HEK293 (cell line): Measurements from ENCODE around the gene MACROD1.

ENCODE experiments used
- CTCF ChIA-PET: fragments of 350-600 bp; formaldehyde crosslinking; extraction: SDS; loops from one replicate; lab custom pipeline; 2021; ENCODE audit warnings: antibody characterized with exemption; lab: Yijun Ruan, JAX
- POLR2A ChIA-PET: fragments of 300-600 bp; formaldehyde crosslinking; extraction: SDS; loops from one replicate; lab custom pipeline; 2020; ENCODE audit warnings: antibody characterized with exemption, inconsistent platforms; lab: Yijun Ruan, JAX
- H3K27ac ChIP-seq: fragments of 200-500 bp; sonication (Bioruptor generic); 2 replicates; pipeline ENCODE4 v1.5.1; 2014; ENCODE audit warnings: low read depth, low read length, control low read depth, inconsistent platforms; ENCODE audit errors: extremely low read depth
- H3K36me3 ChIP-seq, 2 experiments: fragments of 200-500 bp in 1 of 2; sonication (Bioruptor generic) in 1 of 2; 1 replicate in 1 of 2; 2 replicates in 1 of 2; pipeline ENCODE4 v1.5.1; 2014 to 2017; ENCODE audit warnings: inconsistent platforms in 2 of 2, low read length in 2 of 2; ENCODE audit not compliant: control insufficient read depth in 2 of 2, insufficient read depth in 1 of 2
- H3K4me1 ChIP-seq: fragments of 200-500 bp; sonication (Bioruptor generic); 2 replicates; pipeline ENCODE4 v1.5.1; 2014; ENCODE audit warnings: mild to moderate bottlenecking, low read length, inconsistent platforms; ENCODE audit not compliant: control insufficient read depth, insufficient read depth
- H3K4me3 ChIP-seq: 2 replicates; pipeline ENCODE4 v1.5.1; 2011; ENCODE audit warnings: low read depth, mild to moderate bottlenecking, control low read depth, low read length, moderate library complexity
- H3K9me3 ChIP-seq: fragments of 200-500 bp; sonication (Bioruptor generic); 2 replicates; pipeline ENCODE4 v1.5.1; 2014; ENCODE audit warnings: low read depth, low read length, inconsistent platforms; ENCODE audit not compliant: control insufficient read depth, insufficient read depth
- FEZF1 ChIP-seq: fragments of 450-650 bp; formaldehyde crosslinking; IDR thresholded peaks from 2 replicates; pipeline ENCODE4 v1.5.1; 2016; ENCODE audit warnings: missing biosample characterization, missing genetic modification characterization
- IKZF3 ChIP-seq: fragments of 450-650 bp; IDR thresholded peaks from 2 replicates; pipeline ENCODE4 v1.5.0; 2018; ENCODE audit warnings: missing biosample characterization, mild to moderate bottlenecking, missing genetic modification characterization, moderate library complexity
- MYNN ChIP-seq: fragments of 450-650 bp; formaldehyde crosslinking; IDR thresholded peaks from 2 replicates; pipeline ENCODE4 v1.5.1; 2016; ENCODE audit warnings: missing biosample characterization, missing genetic modification characterization, borderline replicate concordance
- OSR2 ChIP-seq: fragments of 450-650 bp; formaldehyde crosslinking; IDR thresholded peaks from 2 replicates; pipeline ENCODE4 v1.5.1; 2016; ENCODE audit warnings: missing biosample characterization, missing genetic modification characterization
- OVOL3 ChIP-seq: fragments of 450-650 bp; formaldehyde crosslinking; IDR thresholded peaks from 2 replicates; pipeline ENCODE4 v1.5.1; 2016; ENCODE audit warnings: missing biosample characterization, missing genetic modification characterization
- PRDM10 ChIP-seq: fragments of 450-650 bp; formaldehyde crosslinking; IDR thresholded peaks from 2 replicates; pipeline ENCODE4 v1.5.1; 2016; ENCODE audit warnings: missing biosample characterization, missing genetic modification characterization
- ZBTB48 ChIP-seq: fragments of 450-650 bp; formaldehyde crosslinking; IDR thresholded peaks from 2 replicates; pipeline ENCODE4 v1.5.1; 2016; ENCODE audit warnings: missing biosample characterization, missing genetic modification characterization
- ZBTB6 ChIP-seq: fragments of 450-650 bp; formaldehyde crosslinking; IDR thresholded peaks from 2 replicates; pipeline ENCODE4 v1.5.1; 2017; ENCODE audit warnings: missing biosample characterization, missing genetic modification characterization
- ZBTB7A ChIP-seq: fragments of 450-650 bp; formaldehyde crosslinking; IDR thresholded peaks from 2 replicates; pipeline ENCODE4 v1.5.1; 2016; ENCODE audit warnings: low read depth, missing biosample characterization, missing genetic modification characterization
- ZNF121 ChIP-seq: fragments of 450-650 bp; formaldehyde crosslinking; IDR thresholded peaks from 2 replicates; pipeline ENCODE4 v1.5.1; 2016; ENCODE audit warnings: missing biosample characterization, missing genetic modification characterization
- ZNF169 ChIP-seq: fragments of 450-650 bp; formaldehyde crosslinking; IDR thresholded peaks from 2 replicates; pipeline ENCODE4 v1.5.1; 2016; ENCODE audit warnings: missing biosample characterization, missing genetic modification characterization
- ZNF354C ChIP-seq: fragments of 450-650 bp; formaldehyde crosslinking; IDR thresholded peaks from 2 replicates; pipeline ENCODE4 v1.5.1; 2016; ENCODE audit warnings: missing biosample characterization, missing genetic modification characterization, low read depth, borderline replicate concordance
- ZNF362 ChIP-seq: fragments of 450-650 bp; formaldehyde crosslinking; IDR thresholded peaks from 2 replicates; pipeline ENCODE4 v1.5.1; 2016; ENCODE audit warnings: missing biosample characterization, missing genetic modification characterization
- ZNF585B ChIP-seq: fragments of 450-650 bp; formaldehyde crosslinking; IDR thresholded peaks from 2 replicates; pipeline ENCODE4 v1.5.1; 2016; ENCODE audit warnings: missing biosample characterization, missing genetic modification characterization
- ZNF600 ChIP-seq: fragments of 450-650 bp; formaldehyde crosslinking; IDR thresholded peaks from 2 replicates; pipeline ENCODE4 v1.5.1; 2016; ENCODE audit warnings: missing biosample characterization, missing genetic modification characterization
- ZNF654 ChIP-seq: fragments of 450-650 bp; formaldehyde crosslinking; IDR thresholded peaks from 2 replicates; pipeline ENCODE4 v1.5.1; 2016; ENCODE audit warnings: low read depth, missing biosample characterization, missing genetic modification characterization
- TF ChIP-seq, protein P1 (sequence below): fragments of 450-650 bp; formaldehyde crosslinking; IDR thresholded peaks from 2 replicates; pipeline ENCODE4 v1.5.1; 2016; ENCODE audit warnings: missing biosample characterization, missing genetic modification characterization, borderline replicate concordance

The MACROD1 gene

GRCh38 chr11:64104632-64105031 lies 61.3 kb downstream of the MACROD1 start (continued):
- no peak for TF ChIP-seq MYNN (tag by site-specific recombination)
- TF ChIP-seq ZBTB48 (tag by site-specific recombination), result no peak
- TF ChIP-seq PRDM10 (tag by site-specific recombination), result no peak

- Histone ChIP-seq H3K36me3 (no peaks in the 10 kb centered on the region), H3K4me1 (no peaks in the 10 kb centered on the region), H3K4me3 (no peak overlapping the region), H3K9me3 (no peaks in the 10 kb centered on the region), H3K27ac (no peak overlapping the region)
- TF ChIP-seq ZBTB7A (tag by site-specific recombination), result no peak
- TF ChIP-seq ZBTB6 (tag by site-specific recombination), result no peak
- TF ChIP-seq OVOL3, result no peak
- no peak for TF ChIP-seq ZNF654 (tag by site-specific recombination)
- TF ChIP-seq ZNF362 (tag by site-specific recombination), result no peak
- no peak for TF ChIP-seq IKZF3 (tag by site-specific recombination)
- TF ChIP-seq, protein P1, sequence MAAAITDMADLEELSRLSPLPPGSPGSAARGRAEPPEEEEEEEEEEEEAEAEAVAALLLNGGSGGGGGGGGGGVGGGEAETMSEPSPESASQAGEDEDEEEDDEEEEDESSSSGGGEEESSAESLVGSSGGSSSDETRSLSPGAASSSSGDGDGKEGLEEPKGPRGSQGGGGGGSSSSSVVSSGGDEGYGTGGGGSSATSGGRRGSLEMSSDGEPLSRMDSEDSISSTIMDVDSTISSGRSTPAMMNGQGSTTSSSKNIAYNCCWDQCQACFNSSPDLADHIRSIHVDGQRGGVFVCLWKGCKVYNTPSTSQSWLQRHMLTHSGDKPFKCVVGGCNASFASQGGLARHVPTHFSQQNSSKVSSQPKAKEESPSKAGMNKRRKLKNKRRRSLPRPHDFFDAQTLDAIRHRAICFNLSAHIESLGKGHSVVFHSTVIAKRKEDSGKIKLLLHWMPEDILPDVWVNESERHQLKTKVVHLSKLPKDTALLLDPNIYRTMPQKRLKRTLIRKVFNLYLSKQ, result no peak
- no peak for TF ChIP-seq ZNF121
- no peak for TF ChIP-seq ZNF354C (tag by site-specific recombination)
- no peak for TF ChIP-seq MYNN (tag by site-specific recombination)
- TF ChIP-seq ZNF169 (tag by site-specific recombination), result no peak
- no peak for TF ChIP-seq FEZF1
- POLR2A ChIA-PET, result no interaction called here
- CTCF ChIA-PET, result no interaction called here
Measured at GRCh38 chr11:64103277-64103985, 62.5 kb downstream of the MACROD1 start.

GRCh38 chr11:64102005-64102738 lies 63.7 kb downstream of the MACROD1 start:
- H3K27ac ChIP-seq, result no peak overlapping the region
- TF ChIP-seq OSR2 (tag by site-specific recombination), result no peak
- TF ChIP-seq ZNF585B (tag by site-specific recombination), result no peak
- peak; percentile 37; the same call in 1 of the 2 replicates for TF ChIP-seq ZNF600 (tag by site-specific recombination)
- TF ChIP-seq, all 188 proteins: peak for 1
- no peaks in the 10 kb centered on the region for H3K36me3 ChIP-seq
- no peaks in the 10 kb centered on the region for H3K4me1 ChIP-seq
- H3K4me3 ChIP-seq, result no peak overlapping the region
- ChIA-PET POLR2A (no interaction called here), CTCF (no interaction called here)
- H3K9me3 ChIP-seq, result no peaks in the 10 kb centered on the region
